ENCODE results near the gene TRIO. TPM values are rescaled to one million over a fixed set of nuclear protein-coding genes. Genes with fewer than 3 reads are reported as not detected.
A peak's percentile ranks its signal among the peaks of the same experiment; 100 is the strongest.

Gene TRIO
- total RNA-seq, 6 experiments from 2014 or later, result 167 to 219 (median 190) TPM

DNA sequence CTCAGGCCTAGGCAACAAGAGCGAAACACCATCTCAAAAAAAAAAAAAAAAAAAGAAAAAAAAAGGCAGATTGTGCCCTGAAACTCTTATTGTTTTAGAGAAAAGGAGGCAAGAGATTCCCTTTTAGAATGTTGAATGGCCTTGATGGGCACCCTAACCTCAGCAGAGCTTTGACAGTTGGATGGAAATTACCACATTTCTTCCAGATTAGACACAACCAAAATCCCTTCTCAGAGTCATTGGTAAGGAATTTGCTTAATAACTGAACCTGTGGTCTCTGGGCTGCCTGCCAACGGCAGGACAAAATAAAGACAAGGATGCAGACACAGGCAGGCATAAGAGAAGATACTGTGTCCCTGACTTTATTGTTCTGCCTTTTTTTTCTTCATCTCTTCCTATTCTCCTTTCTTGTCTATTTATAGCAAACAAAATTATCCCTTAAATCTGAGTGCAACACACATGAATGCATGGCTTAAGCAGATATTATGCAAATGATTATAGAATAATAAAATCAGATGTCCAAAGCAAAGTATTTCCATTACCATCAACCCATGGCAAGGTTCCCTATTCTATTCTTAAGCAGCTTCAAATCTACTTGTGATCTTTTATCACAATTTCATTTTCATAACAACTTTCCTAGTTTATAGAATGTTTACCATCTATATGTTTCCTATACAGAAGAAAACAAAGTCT is 37.3 kb upstream of the TRIO start:
- H3K36me3 Mint-ChIP-seq (ENCODE audit: low read depth), result peaks cover 16% of the 10 kb centered on the region
- H3K9me3 Mint-ChIP-seq, result peaks cover 15% of the 10 kb centered on the region
- TF ChIP-seq, protein P1, sequence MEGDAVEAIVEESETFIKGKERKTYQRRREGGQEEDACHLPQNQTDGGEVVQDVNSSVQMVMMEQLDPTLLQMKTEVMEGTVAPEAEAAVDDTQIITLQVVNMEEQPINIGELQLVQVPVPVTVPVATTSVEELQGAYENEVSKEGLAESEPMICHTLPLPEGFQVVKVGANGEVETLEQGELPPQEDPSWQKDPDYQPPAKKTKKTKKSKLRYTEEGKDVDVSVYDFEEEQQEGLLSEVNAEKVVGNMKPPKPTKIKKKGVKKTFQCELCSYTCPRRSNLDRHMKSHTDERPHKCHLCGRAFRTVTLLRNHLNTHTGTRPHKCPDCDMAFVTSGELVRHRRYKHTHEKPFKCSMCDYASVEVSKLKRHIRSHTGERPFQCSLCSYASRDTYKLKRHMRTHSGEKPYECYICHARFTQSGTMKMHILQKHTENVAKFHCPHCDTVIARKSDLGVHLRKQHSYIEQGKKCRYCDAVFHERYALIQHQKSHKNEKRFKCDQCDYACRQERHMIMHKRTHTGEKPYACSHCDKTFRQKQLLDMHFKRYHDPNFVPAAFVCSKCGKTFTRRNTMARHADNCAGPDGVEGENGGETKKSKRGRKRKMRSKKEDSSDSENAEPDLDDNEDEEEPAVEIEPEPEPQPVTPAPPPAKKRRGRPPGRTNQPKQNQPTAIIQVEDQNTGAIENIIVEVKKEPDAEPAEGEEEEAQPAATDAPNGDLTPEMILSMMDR (IDR thresholded peaks at IDR 0.05), result no peak
- peak overlapping the region; percentile 52; the same call in 1 of the 2 replicates for H3K4me3 Mint-ChIP-seq
- peaks cover 2% of the 10 kb centered on the region; the same call in 1 of the 2 replicates for H3K27me3 Mint-ChIP-seq (ENCODE audit: insufficient read depth)
- H3K4me1 Mint-ChIP-seq (ENCODE audit: low read depth), result peaks cover 83% of the 10 kb centered on the region
- H3K27ac Mint-ChIP-seq, result peak overlapping the region; percentile 83
- peak; percentile 86 for DNase-seq

DNA sequence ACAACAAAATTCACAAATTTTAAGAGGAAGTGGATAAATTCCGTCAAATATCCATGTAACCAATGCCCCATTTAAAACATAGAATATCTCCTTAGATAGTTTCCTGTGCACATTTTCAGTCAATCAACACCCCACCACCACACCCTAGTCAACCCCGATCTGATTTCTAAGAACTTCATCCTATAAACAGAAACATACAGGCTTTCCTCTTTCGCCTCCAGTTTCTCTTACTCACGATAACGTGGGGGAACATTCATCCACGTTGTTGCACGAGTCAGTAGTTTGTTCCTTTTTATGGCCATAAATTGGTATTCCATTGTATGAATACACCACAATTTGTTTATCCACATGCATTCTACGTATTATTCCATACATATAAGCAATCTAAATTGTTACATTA is 35.6 kb upstream of the TRIO start:
- DNase-seq, result no peak
- TF ChIP-seq, protein P1 (IDR thresholded peaks at IDR 0.05), result no peak

DNA sequence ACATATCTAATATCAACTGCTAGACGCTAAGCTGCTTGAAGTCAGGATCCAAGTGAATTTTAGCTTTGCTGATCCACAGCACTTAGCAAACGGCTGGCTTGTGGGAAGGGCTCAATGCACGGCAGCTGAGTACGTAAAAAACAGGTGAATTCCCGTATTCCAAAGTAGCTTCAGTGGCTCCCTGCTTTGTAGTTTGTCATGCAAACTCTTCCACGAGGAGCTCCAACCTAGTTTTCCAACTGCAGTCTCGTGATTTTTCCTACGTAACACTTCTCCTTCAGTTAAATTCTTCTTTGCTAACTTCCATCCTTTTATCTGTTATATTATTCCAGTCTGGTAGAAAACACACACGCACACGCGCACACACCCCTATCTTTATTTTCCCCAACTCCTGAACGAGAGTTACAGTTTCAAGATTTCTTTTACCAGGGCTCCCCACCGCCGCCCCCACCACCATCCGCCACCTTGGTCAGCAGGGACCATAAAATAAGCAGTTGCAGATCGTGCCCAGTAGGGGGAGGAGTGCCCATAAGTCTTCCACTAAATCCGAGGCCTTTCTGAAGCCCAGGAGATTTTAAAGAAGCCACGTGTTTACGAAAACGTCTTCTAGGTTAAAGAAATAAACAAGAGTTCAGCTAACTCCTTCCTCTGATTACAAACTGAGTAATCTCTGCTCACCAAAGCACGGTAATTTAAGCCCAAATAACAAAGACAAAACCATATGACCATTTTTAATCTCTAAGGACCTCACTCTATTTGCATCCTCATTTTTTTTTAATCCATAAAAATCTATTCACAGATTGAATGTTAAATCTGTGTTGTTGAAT is 34.8 kb upstream of the TRIO start:
- peak overlapping the region; percentile 75 for H3K4me3 Mint-ChIP-seq
- peaks cover 78% of the 10 kb centered on the region for H3K4me1 Mint-ChIP-seq (ENCODE audit: low read depth)

More for the DNA sequence above, 35.6 kb upstream of the TRIO start:
- Mint-ChIP-seq H3K4me1 (ENCODE audit: low read depth) (peaks cover 83% of the 10 kb centered on the region), H3K27ac (peak overlapping the region; percentile 58), H3K36me3 (ENCODE audit: low read depth) (peaks cover 32% of the 10 kb centered on the region), H3K27me3 (ENCODE audit: insufficient read depth) (peaks cover 2% of the 10 kb centered on the region; the same call in 1 of the 2 replicates), H3K4me3 (no peak overlapping the region; the same call in 1 of the 2 replicates), H3K9me3 (peaks cover 26% of the 10 kb centered on the region)

DNA sequence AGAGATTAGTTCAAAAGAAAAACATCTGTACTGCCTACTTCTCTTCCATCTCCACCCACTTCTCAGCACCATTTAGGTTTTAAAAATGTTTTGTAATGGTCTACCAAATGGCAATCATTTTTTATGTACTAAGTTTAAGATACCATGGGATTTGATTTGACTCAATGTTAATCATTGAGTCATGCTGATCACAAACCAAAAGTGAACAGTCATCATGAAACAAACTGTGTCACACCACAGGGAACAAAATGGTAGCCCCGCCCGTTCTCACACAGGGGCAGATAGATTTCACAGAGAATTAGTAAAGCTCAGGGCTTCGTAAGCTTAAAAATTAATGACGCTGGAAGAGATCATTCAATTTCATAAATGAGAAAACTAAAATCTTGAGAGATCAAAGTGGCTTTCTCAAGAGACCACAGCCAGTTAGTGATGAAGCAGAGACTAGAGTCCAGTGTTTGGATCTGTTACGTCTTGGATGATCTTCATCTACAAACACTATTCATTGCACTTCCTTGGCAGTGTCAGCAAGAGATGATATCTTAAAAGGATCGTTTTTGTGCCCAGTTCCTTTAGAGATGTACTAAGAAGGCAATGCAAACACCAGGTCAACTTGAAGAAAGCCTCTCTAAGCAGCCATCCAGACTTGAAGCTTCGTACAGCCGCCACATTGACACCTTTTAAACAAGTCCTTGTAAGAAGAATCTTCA is 33.9 kb upstream of the TRIO start:
- Mint-ChIP-seq H3K4me3 (peak overlapping the region; percentile 75), H3K36me3 (ENCODE audit: low read depth) (peaks cover 20% of the 10 kb centered on the region), H3K4me1 (ENCODE audit: low read depth) (peaks cover 82% of the 10 kb centered on the region), H3K9me3 (peaks cover 14% of the 10 kb centered on the region), H3K27ac (peak overlapping the region; percentile 94), H3K27me3 (ENCODE audit: insufficient read depth) (peaks cover 2% of the 10 kb centered on the region; the same call in 1 of the 2 replicates)
- TF ChIP-seq, protein P1 (IDR thresholded peaks at IDR 0.05), result no peak
- DNase-seq, result peak; percentile 70

More for the DNA sequence above, 34.8 kb upstream of the TRIO start:
- TF ChIP-seq, protein P1 (IDR thresholded peaks at IDR 0.05), result peak; percentile 84
- Mint-ChIP-seq H3K27ac (peak overlapping the region; percentile 94), H3K9me3 (peaks cover 18% of the 10 kb centered on the region), H3K27me3 (ENCODE audit: insufficient read depth) (peaks cover 2% of the 10 kb centered on the region; the same call in 1 of the 2 replicates), H3K36me3 (ENCODE audit: low read depth) (peaks cover 24% of the 10 kb centered on the region)
- DNase-seq, result peak; percentile 69

DNA sequence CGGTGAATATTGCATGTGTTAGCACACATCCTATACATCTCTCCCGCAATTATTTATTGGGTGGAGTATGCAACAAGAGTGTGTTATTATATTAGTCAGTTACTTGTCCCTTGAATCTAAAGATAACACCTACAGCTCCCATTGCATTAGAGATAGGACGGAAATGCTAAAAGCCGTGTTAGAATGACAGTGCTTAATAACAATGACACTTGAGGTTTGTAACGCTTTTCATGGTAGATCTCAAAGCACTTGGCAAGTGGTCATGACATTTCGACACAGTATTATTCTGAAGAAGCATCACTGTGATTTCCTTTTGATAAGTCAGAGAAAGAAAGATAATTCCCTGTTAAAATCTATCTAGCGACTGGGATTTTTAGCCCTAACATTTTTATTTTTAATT is 33.4 kb upstream of the TRIO start:
- peaks cover 23% of the 10 kb centered on the region for H3K36me3 Mint-ChIP-seq (ENCODE audit: low read depth)
- no peak for DNase-seq
- peaks cover 14% of the 10 kb centered on the region for H3K9me3 Mint-ChIP-seq
- peak overlapping the region; percentile 94 for H3K27ac Mint-ChIP-seq
- TF ChIP-seq, protein P1 (IDR thresholded peaks at IDR 0.05), result no peak
- peaks cover 86% of the 10 kb centered on the region for H3K4me1 Mint-ChIP-seq (ENCODE audit: low read depth)
- H3K4me3 Mint-ChIP-seq, result peak overlapping the region; percentile 25; the same call in 1 of the 2 replicates
- H3K27me3 Mint-ChIP-seq (ENCODE audit: insufficient read depth), result peaks cover 2% of the 10 kb centered on the region; the same call in 1 of the 2 replicates

All from HFFc6 (cell line).